DOHH2 (cell line): ENCODE data around the gene CCDC28B.

ENCODE experiments used
- CTCF ChIP-seq: fragments of 200-600 bp; sonication (generic); IDR thresholded peaks from one replicate; pipeline ENCODE4 v1.5.1; 2014; ENCODE audit warnings: antibody characterized with exemption, mild to moderate bottlenecking, low read depth, low read length; ENCODE audit not compliant: poor library complexity, severe bottlenecking
- EZH2phosphoT487 ChIP-seq: fragments of 200-600 bp; sonication (generic); IDR thresholded peaks from 2 replicates; pipeline ENCODE4 v1.6.1; 2017; ENCODE audit warnings: borderline replicate concordance, mild to moderate bottlenecking, antibody characterized with exemption, low read length, moderate library complexity, mixed read lengths

GRCh38 chr1:32199717-32200072 lies 700 bp upstream of the CCDC28B start:
- TF ChIP-seq CTCF (no peak), EZH2phosphoT487 (no peak)
